ENCODE measurements around the gene CASP5. TPM values are rescaled to one million over a fixed set of nuclear protein-coding genes. Genes with fewer than 3 reads are reported as not detected.
"Not testable (repeated sequence)": the region's sequence is repeated elsewhere in the genome, so short reads cannot be mapped to it uniquely, and the experiment has no call there.

The CASP5 gene
- total RNA-seq, 1 donor from 2014 or later: not detected

DNA sequence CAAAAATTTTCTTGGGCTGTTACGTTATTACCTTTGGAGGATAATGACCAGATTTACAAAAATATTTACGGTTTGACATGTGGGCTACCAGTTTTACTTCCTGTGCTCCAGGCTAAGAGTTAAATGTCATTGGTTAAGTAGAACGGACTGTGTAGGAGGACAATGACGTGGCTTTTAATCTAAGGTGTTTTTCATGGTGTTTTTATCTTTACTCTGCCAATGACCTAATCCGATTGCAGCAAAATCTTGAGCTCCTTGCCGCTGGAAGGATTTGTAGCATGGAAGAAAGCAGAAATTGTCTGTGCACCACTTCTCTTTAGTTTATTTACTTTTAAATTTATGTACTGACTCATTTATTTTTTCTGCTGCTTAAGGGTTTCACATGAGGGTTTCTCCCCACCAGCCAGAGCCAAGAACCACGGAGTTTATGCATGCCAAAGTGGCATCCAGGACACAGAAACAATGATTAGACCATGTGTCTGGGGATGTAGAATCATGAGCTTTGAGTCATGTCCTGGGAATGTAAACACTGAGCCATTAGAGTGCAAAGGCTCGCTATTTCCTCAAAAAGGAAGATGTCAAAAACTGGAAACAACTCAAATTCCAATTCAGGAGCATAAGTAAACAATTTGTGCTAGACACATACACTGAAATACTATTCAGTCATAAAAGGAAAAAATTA lies 24.1 kb upstream of the CASP5 start:
- TF ChIP-seq, protein P1, sequence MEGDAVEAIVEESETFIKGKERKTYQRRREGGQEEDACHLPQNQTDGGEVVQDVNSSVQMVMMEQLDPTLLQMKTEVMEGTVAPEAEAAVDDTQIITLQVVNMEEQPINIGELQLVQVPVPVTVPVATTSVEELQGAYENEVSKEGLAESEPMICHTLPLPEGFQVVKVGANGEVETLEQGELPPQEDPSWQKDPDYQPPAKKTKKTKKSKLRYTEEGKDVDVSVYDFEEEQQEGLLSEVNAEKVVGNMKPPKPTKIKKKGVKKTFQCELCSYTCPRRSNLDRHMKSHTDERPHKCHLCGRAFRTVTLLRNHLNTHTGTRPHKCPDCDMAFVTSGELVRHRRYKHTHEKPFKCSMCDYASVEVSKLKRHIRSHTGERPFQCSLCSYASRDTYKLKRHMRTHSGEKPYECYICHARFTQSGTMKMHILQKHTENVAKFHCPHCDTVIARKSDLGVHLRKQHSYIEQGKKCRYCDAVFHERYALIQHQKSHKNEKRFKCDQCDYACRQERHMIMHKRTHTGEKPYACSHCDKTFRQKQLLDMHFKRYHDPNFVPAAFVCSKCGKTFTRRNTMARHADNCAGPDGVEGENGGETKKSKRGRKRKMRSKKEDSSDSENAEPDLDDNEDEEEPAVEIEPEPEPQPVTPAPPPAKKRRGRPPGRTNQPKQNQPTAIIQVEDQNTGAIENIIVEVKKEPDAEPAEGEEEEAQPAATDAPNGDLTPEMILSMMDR (IDR thresholded peaks at IDR 0.05; ENCODE audit: unreplicated experiment): no peak
- Mint-ChIP-seq H3K27me3 (no peaks in the 10 kb centered on the region), H3K27ac (no peak overlapping the region), H3K36me3 (ENCODE audit: insufficient read depth) (no peaks in the 10 kb centered on the region), H3K4me3 (ENCODE audit: low read depth) (no peak overlapping the region), H3K9me3 (ENCODE audit: low read depth) (peaks cover 3% of the 10 kb centered on the region), H3K4me1 (ENCODE audit: low read depth) (peaks cover 7% of the 10 kb centered on the region)
- DNase-seq (ENCODE audit: low spot score, unreplicated experiment): no peak

DNA sequence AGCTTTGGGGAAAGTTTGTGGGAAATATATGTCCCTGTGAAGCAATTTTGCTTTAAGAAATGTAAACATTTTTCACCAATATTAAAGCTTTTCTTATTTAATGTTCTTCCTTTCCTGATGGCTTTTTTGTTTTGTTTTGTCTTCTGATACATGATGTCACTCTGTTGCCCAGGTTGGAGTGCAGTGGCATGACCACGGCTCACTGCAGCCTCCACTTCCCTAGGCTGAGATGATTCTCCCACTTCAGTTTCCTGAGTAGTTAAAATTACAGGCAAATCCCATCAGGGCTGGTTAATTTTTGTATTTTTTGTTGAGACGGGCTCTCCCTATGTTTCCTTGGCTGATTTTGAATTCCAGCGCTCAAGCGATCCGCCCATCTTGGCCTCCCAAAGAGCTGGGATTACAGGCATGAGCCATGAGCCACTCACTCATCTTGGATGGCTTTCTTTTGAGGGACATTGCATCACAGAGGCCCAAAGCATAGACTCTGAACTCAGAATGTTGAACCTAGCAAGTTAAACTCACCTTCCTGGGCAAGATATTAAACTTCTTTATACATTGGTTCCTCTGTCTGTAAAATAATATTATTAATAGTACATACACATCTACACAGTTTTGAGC lies 22.8 kb upstream of the CASP5 start:
- no peak for DNase-seq (ENCODE audit: low spot score, unreplicated experiment)
- Mint-ChIP-seq H3K9me3 (ENCODE audit: low read depth) (peaks cover 3% of the 10 kb centered on the region), H3K36me3 (ENCODE audit: insufficient read depth) (no peaks in the 10 kb centered on the region), H3K4me1 (ENCODE audit: low read depth) (no peaks in the 10 kb centered on the region), H3K27ac (no peak overlapping the region), H3K4me3 (ENCODE audit: low read depth) (no peak overlapping the region), H3K27me3 (no peaks in the 10 kb centered on the region)
- TF ChIP-seq, protein P1 (IDR thresholded peaks at IDR 0.05; ENCODE audit: unreplicated experiment): no peak

DNA sequence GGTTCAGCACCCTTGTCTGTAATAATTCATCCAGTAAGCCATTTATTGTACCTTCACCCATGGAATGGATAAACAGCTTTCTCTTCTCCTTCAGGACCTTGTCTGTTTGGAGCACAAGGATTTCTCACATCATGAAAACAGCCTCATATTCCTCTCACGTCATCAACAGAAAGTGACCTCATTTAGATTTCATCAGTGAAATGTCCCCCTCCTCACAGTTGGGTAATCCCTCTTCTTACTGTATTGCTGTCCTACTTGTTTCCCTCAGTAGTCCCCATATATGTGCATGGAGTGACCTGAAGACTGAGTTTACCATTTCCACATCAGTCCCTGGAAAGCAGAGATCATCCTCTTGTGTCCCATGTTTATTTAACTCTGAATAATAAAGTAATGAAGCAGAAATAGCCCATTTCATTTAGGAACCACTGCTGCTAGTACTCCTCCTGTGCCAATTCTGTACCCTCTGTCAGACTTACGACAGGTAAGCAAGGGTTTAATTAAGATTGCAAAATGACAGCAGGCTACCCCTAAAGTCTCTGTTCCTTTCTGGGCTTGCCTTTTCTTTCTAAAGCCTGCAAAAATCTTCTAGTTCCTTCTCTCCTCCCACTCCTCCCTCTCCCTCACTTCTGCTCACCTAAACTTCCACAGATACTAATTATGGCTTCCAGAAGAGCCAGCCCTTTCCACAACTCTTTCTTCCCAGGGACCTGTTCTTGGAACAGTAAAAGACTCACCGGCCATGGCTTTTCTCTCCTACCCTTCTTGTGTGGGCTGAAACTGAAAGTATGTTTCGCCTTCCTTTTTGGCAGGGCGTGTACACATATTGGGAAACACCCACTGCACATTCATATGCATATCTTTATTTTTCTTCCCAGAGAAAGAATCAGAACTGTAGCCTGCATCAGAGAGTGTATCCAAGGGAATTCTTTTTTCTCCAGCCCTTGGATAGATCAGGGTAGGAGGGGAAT lies 21.9 kb upstream of the CASP5 start, which contains the start of gene CARD16:
Gene CARD16, minus strand, starts transcription at position 779 of the 968 bp plus-strand sequence. Its CDS starts 38 bp downstream, at position 741.
- H3K27ac Mint-ChIP-seq: not testable (repeated sequence)

DNA sequence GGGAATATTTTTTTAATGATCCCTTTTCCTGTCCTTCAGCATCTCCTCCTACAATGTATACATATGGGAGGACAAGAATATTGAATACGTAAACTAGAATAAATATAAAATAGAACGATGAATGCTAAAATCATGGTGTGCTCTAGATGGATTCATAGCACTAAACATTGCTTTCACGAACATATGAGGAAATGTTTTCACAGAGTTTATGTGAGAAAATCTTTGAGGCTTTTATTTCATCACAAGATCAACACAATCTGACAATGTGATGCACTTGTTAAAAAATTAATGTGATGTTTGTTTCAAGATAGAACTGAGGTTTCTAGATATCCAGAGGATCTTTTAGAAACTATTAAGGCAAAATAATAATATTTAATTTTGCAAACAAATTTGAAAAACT lies 19.2 kb upstream of the CASP5 start:
- no peak overlapping the region for H3K4me3 Mint-ChIP-seq (ENCODE audit: low read depth)
- no peak overlapping the region for H3K27ac Mint-ChIP-seq
- DNase-seq (ENCODE audit: low spot score, unreplicated experiment): no peak
- H3K4me1 Mint-ChIP-seq (ENCODE audit: low read depth): no peaks in the 10 kb centered on the region
- no peaks in the 10 kb centered on the region for H3K27me3 Mint-ChIP-seq
- peaks cover 3% of the 10 kb centered on the region for H3K9me3 Mint-ChIP-seq (ENCODE audit: low read depth)
- no peaks in the 10 kb centered on the region for H3K36me3 Mint-ChIP-seq (ENCODE audit: insufficient read depth)
- TF ChIP-seq, protein P1 (IDR thresholded peaks at IDR 0.05; ENCODE audit: unreplicated experiment): no peak

More for the DNA sequence above, 21.9 kb upstream of the CASP5 start, which contains the start of gene CARD16:
- H3K4me3 Mint-ChIP-seq (ENCODE audit: low read depth); H3K27me3 Mint-ChIP-seq; H3K36me3 Mint-ChIP-seq (ENCODE audit: insufficient read depth); H3K9me3 Mint-ChIP-seq (ENCODE audit: low read depth); DNase-seq (ENCODE audit: low spot score, unreplicated experiment); H3K4me1 Mint-ChIP-seq (ENCODE audit: low read depth): not testable (repeated sequence)

DNA sequence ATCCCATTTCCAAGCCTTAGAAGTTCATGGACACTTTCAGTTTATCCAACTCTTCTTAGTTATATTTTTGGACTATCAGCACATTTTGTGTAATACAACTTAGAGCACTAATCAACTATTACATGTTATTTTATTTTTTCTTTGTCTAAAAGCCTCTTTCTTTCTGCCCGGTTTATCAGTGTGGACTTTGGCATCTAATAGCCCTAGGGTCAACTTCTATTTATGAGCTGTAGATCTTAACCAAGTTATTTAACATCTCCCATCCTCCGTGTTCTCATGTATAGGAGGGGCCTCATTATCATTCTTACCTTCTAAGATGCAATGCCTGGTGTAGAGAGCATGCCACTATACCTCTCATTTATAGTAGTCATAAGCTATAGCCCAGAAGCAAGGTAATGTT lies 17.7 kb upstream of the CASP5 start:
- Mint-ChIP-seq H3K27me3 (no peaks in the 10 kb centered on the region), H3K36me3 (ENCODE audit: insufficient read depth) (no peaks in the 10 kb centered on the region), H3K27ac (no peak overlapping the region), H3K9me3 (ENCODE audit: low read depth) (no peaks in the 10 kb centered on the region), H3K4me1 (ENCODE audit: low read depth) (no peaks in the 10 kb centered on the region), H3K4me3 (ENCODE audit: low read depth) (no peak overlapping the region)
- no peak for DNase-seq (ENCODE audit: low spot score, unreplicated experiment)
- TF ChIP-seq, protein P1 (IDR thresholded peaks at IDR 0.05; ENCODE audit: unreplicated experiment): no peak
